Measurements from ENCODE around the gene RAB35.

Gene RAB35

GRCh38 chr12:120116441-120116791 lies at the start of gene RAB35:
Gene RAB35, minus strand, starts transcription at chr12:120116753. Its CDS starts 103 bp downstream, at chr12:120116650.
- DNase-seq = no peak

- no peak for DNase-seq
These were observed 47.7 kb upstream of the RAB35 start for GRCh38 chr12:120164293-120164692.

GRCh38 chr12:120162763-120163162 lies 46.2 kb upstream of the RAB35 start:
- no peak for DNase-seq

- DNase-seq = no peak
These were observed 45.3 kb upstream of the RAB35 start for GRCh38 chr12:120161852-120162251.

- DNase-seq = no peak
These were observed 43.1 kb upstream of the RAB35 start for GRCh38 chr12:120159509-120160237.

GRCh38 chr12:120158351-120158750 lies 41.8 kb upstream of the RAB35 start:
- no peak for DNase-seq

GRCh38 chr12:120157678-120158077 lies 41.1 kb upstream of the RAB35 start:
- DNase-seq = no peak

GRCh38 chr12:120156315-120157259 lies 40.0 kb upstream of the RAB35 start:
- no peak for DNase-seq

- no peak for DNase-seq
These were observed 38.5 kb upstream of the RAB35 start for GRCh38 chr12:120155072-120155471.

- no peak for DNase-seq
These were observed 34.5 kb upstream of the RAB35 start for GRCh38 chr12:120150919-120151525.

GRCh38 chr12:120148011-120148410 lies 31.5 kb upstream of the RAB35 start:
- no peak for DNase-seq

- no peak for DNase-seq
These were observed 28.6 kb upstream of the RAB35 start for GRCh38 chr12:120145164-120145563.

- DNase-seq = no peak
These were observed 27.7 kb upstream of the RAB35 start for GRCh38 chr12:120144215-120144614.

- DNase-seq = no peak
These were observed 25.8 kb upstream of the RAB35 start for GRCh38 chr12:120142231-120142877.

- DNase-seq = no peak
These were observed 24.8 kb upstream of the RAB35 start for GRCh38 chr12:120141336-120141735.

- DNase-seq = no peak
These were observed 24.1 kb upstream of the RAB35 start for GRCh38 chr12:120140603-120141002.

- DNase-seq = no peak
These were observed 23.4 kb upstream of the RAB35 start for GRCh38 chr12:120139958-120140357.

GRCh38 chr12:120138366-120138765 lies 21.8 kb upstream of the RAB35 start:
- DNase-seq = no peak

- no peak for DNase-seq
These were observed 21.3 kb upstream of the RAB35 start for GRCh38 chr12:120137833-120138232.

- DNase-seq = no peak
These were observed 19.7 kb upstream of the RAB35 start for GRCh38 chr12:120136093-120136770.

GRCh38 chr12:120134307-120134980 lies 17.9 kb upstream of the RAB35 start:
- no peak for DNase-seq

- DNase-seq = no peak
These were observed 16.4 kb upstream of the RAB35 start for GRCh38 chr12:120132863-120133385.

Data from stimulated activated CD4-positive, alpha-beta T cell treated with anti-CD3 and anti-CD28 coated beads, Interleukin-2, amount 100 ng/mL, for 24 hours (primary cell).